HepG2 (cell line): ENCODE data around the gene GGA3. TPM values are rescaled to one million over a fixed set of nuclear protein-coding genes. Genes with fewer than 3 reads are reported as not detected.
"Not testable (repeated sequence)": the region's sequence is repeated elsewhere in the genome, so short reads cannot be mapped to it uniquely, and the experiment has no call there.

Experiments
- ATAC-seq: fragments of 200-7000 bp; cut with Tn5 transposase; 3 replicates; pipeline ENCODE4 v1.9.1; 2020; ENCODE audit warnings: mild to moderate bottlenecking, moderate library complexity
- BruUV-seq: library from RNA; stranded (reverse); fragments of 400-500 nt; replicated peaks from 2 replicates; lab custom pipeline; 2021; lab: Mats Ljungman, UMichigan
- CTCF ChIA-PET: fragments of 300-600 bp; formaldehyde crosslinking; extraction: SDS; loops from one replicate; lab custom pipeline; 2021; ENCODE audit warnings: low total read pairs, inconsistent platforms, low intra/inter-chr PET ratio; lab: Yijun Ruan, JAX
- POLR2A ChIA-PET: fragments of 350-600 bp; sonication (Branson Sonifier 250); formaldehyde crosslinking; loops from one replicate; lab custom pipeline; 2020; ENCODE audit warnings: antibody characterized with exemption, inconsistent platforms; lab: Yijun Ruan, JAX
- DNase-seq: peaks from one replicate; pipeline ENCODE4 v3.0.0-alpha.2; 2015; ENCODE audit warnings: low spot score
- FAIRE-seq: peaks from 3 replicates; lab custom pipeline; 2011; peaks lifted over from hg19 to GRCh38; lab: Jason Lieb, UNC
- H2AFZ ChIP-seq: one replicate; pipeline ENCODE4 v1.6.1; 2011; ENCODE audit warnings: low read length, inconsistent platforms
- H3K27ac ChIP-seq: fragments of 300-600 bp; 3 replicates; pipeline ENCODE4 v1.8.0; 2011; ENCODE audit warnings: mixed run types, mild to moderate bottlenecking, mixed read lengths, low read length, inconsistent platforms; ENCODE audit not compliant: insufficient read depth; ENCODE audit errors: extremely low read length
- H3K27me3 ChIP-seq, 2 experiments: fragments of 200-600 bp in 1 of 2; 2 replicates in 1 of 2; 3 replicates in 1 of 2; pipeline versions ENCODE4 v1.6.0 to v1.8.0; 2011; ENCODE audit warnings: low read length in 2 of 2, mild to moderate bottlenecking in 2 of 2, moderate library complexity in 2 of 2, inconsistent platforms in 1 of 2; ENCODE audit not compliant: insufficient read depth in 2 of 2, control insufficient read depth in 1 of 2
- H3K36me3 ChIP-seq, 2 experiments: fragments of 200-600 bp in 1 of 2; replicated peaks in 1 of 2; 2 replicates in 1 of 2; 3 replicates in 1 of 2; pipeline versions ENCODE4 v1.5.1 to v1.8.0; 2011; ENCODE audit warnings: low read length in 2 of 2, inconsistent platforms in 1 of 2; ENCODE audit not compliant: insufficient read depth in 2 of 2, control insufficient read depth in 1 of 2
- H3K4me1 ChIP-seq: 2 replicates; pipeline ENCODE4 v1.5.1; 2012; ENCODE audit warnings: low read length, inconsistent platforms; ENCODE audit not compliant: insufficient read depth
- H3K4me2 ChIP-seq: 2 replicates; pipeline ENCODE4 v1.6.0; 2011; ENCODE audit warnings: low read depth, low read length, inconsistent platforms
- H3K4me3 ChIP-seq, 3 experiments: fragments of 200-600 bp in 1 of 3; sonication (generic), shearing (Covaris generic) in 1 of 3; replicated peaks in 1 of 3; 2 replicates each; pipeline ENCODE4 v1.5.1; 2011 to 2016; ENCODE audit warnings: low read length in 3 of 3, inconsistent platforms in 2 of 3, low read depth in 2 of 3, mild to moderate bottlenecking in 2 of 3, control low read depth in 1 of 3, mixed read lengths in 1 of 3; ENCODE audit not compliant: insufficient read depth in 1 of 3
- H3K79me2 ChIP-seq: one replicate; pipeline ENCODE4 v1.6.1; 2011; ENCODE audit warnings: low read length, inconsistent platforms; ENCODE audit not compliant: insufficient read depth
- H3K9ac ChIP-seq: 2 replicates; pipeline ENCODE4 v1.6.0; 2011; ENCODE audit warnings: mild to moderate bottlenecking, low read depth, low read length, inconsistent platforms; ENCODE audit not compliant: insufficient read depth
- H3K9me3 ChIP-seq: 2 replicates; pipeline ENCODE4 v1.5.1; 2012; ENCODE audit warnings: mild to moderate bottlenecking, low read length
- H4K20me1 ChIP-seq: 2 replicates; pipeline ENCODE4 v1.6.0; 2011; ENCODE audit warnings: inconsistent platforms, mild to moderate bottlenecking, low read length, moderate library complexity; ENCODE audit not compliant: insufficient read depth
- CHD2 ChIP-seq: IDR thresholded peaks from 2 replicates; pipeline ENCODE4 v1.6.1; 2011; ENCODE audit warnings: low read depth, low read length, improper control_type of control experiment
- ELF4 ChIP-seq: sonication (generic); formaldehyde crosslinking; IDR thresholded peaks from 2 replicates; pipeline ENCODE4 v1.5.0; 2020; ENCODE audit warnings: missing genetic modification reagents, mild to moderate bottlenecking, moderate library complexity, borderline replicate concordance
- FOXA1 ChIP-seq, 2 experiments: fragments of 450-650 bp in 1 of 2; sonication (generic) in 1 of 2; formaldehyde crosslinking in 1 of 2; IDR thresholded peaks; 2 replicates each; pipeline versions ENCODE4 v1.4.0 to v1.6.1; 2016 to 2020; ENCODE audit warnings: missing genetic modification reagents in 1 of 2
- FOXA3 ChIP-seq: IDR thresholded peaks from 2 replicates; pipeline ENCODE4 v1.6.1; 2016; ENCODE audit warnings: missing genetic modification reagents, missing compliant biosample characterization
- SMARCC2 ChIP-seq: fragments of 450-650 bp; IDR thresholded peaks from 2 replicates; pipeline ENCODE4 v1.6.1; 2017; ENCODE audit warnings: antibody characterized with exemption, mild to moderate bottlenecking
- SPEN ChIP-seq: sonication (generic); formaldehyde crosslinking; IDR thresholded peaks from 2 replicates; pipeline ENCODE4 v1.5.1; 2020; ENCODE audit warnings: low read depth, mild to moderate bottlenecking, missing genetic modification reagents
- ZNF484 ChIP-seq: sonication (generic); formaldehyde crosslinking; IDR thresholded peaks from 2 replicates; pipeline ENCODE4 v1.5.1; 2020; ENCODE audit warnings: mild to moderate bottlenecking, low read depth, missing genetic modification reagents, borderline replicate concordance
- WGBS: methylation state at CpG from one replicate; pipeline ENCODE4 v1.1.6; 2017; ENCODE audit warnings: low lambda C conversion rate; 5-methylcytosine and 5-hydroxymethylcytosine counted together
- in situ Hi-C: cut with HindIII; loops from 2 replicates; pipeline ENCODE4 v1.10.0; 2017; ENCODE audit warnings: low pct_unique_long_range_greater_than_20kb; ENCODE audit not compliant: extremely low pct_ligation_motif_present
- intact Hi-C: fragments of 100-400 bp; cut with micrococcal nuclease; formaldehyde crosslinking; loops from one replicate; pipeline ENCODE4 v1.10.0; 2022; ENCODE audit not compliant: unreplicated experiment
- polyA plus RNA-seq, 8 experiments: library from polyadenylated mRNA; depleted of rRNA in 3 of 8; stranded (reverse) in 7 of 8; unstranded in 1 of 8; fragments of >200 nt; fragmentation: Illumina TruSeq in 4 of 8; extraction: Trizol in 4 of 8; gene quantifications; 2 replicates each; pipeline versions ENCODE4 v1.2.1 to v1.2.3, GENCODE V29; 2011 to 2016; ENCODE audit warnings: low read depth in 4 of 8, missing spikeins in 1 of 8, mixed read lengths in 1 of 8; ENCODE audit not compliant: insufficient read depth in 1 of 8
- total RNA-seq, 5 experiments: library from RNA; depleted of rRNA; stranded (reverse); fragments of >200 nt; fragmentation: Illumina TruSeq; extraction: Trizol; gene quantifications; 2 replicates each; pipeline ENCODE4 v1.2.3, GENCODE V29; 2016; ENCODE audit warnings: low read depth in 1 of 5
- TF ChIP-seq, protein P1 (sequence below): sonication (generic); formaldehyde crosslinking; IDR thresholded peaks from 2 replicates; pipeline ENCODE4 v1.5.1; 2020; ENCODE audit warnings: mild to moderate bottlenecking, missing genetic modification reagents

GGA3 gene
- total and polyA plus RNA-seq, 2 of the 13 experiments (the other 11 are each of a cell fraction or from before 2014, with no cell fraction given), result 28.4 to 43.7 TPM

GRCh38 chr17:75260641-75261335 is 618 bp downstream of the GGA3 start (continued):
- TF ChIP-seq ZNF484, result 0 out of 2 replicates have a peak, but pooled peaks have one; percentile 50
- no peak for TF ChIP-seq SPEN
- no peak for TF ChIP-seq SMARCC2
- TF ChIP-seq CHD2, result no peak
- no peak for TF ChIP-seq ELF4 (CRISPR knock-in tag)
- TF ChIP-seq, protein P1, sequence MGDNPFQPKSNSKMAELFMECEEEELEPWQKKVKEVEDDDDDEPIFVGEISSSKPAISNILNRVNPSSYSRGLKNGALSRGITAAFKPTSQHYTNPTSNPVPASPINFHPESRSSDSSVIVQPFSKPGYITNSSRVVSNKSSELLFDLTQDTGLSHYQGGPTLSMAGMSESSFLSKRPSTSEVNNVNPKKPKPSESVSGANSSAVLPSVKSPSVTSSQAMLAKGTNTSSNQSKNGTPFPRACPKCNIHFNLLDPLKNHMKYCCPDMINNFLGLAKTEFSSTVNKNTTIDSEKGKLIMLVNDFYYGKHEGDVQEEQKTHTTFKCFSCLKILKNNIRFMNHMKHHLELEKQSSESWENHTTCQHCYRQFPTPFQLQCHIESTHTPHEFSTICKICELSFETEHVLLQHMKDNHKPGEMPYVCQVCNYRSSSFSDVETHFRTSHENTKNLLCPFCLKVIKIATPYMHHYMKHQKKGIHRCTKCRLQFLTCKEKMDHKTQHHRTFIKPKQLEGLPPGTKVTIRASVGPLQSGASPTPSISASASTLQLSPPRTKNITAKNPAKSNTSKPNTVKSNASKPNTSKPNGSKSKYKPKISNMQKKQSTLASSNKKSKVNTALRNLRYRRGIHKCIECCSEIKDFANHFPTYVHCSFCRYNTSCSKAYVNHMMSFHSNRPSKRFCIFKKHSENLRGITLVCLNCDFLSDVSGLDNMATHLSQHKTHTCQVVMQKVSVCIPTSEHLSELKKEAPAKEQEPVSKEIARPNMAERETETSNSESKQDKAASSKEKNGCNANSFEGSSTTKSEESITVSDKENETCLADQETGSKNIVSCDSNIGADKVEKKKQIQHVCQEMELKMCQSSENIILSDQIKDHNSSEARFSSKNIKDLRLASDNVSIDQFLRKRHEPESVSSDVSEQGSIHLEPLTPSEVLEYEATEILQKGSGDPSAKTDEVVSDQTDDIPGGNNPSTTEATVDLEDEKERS (CRISPR knock-in tag), result peak; percentile 20; the same call in 1 of the 2 replicates

DNA sequence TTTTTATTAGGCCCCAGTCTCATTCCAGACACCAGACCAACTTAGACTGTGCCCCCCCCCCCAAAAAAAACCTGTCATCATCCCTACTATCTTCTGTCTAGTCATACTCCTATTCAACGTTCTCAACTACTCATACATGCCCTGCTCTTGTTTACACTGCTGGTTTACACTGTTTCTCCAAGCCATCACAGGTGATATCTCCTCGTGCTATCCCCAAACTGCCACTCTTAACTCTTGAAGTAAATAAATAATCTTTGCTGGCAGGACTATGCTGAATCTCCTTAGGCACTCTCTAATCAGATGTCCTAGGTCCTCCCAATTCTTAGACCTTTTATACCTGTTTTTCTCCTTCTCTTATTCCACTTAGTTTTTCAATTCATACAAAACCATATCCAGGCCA is 4.2 kb downstream of the GGA3 start:
- H3K9me3 ChIP-seq; ATAC-seq; H3K27me3 ChIP-seq; intact Hi-C loops; BruUV-seq; H2AFZ ChIP-seq; FAIRE-seq; H3K27ac ChIP-seq; POLR2A ChIA-PET; H3K9ac ChIP-seq; CTCF ChIA-PET; H3K4me2 ChIP-seq; DNase-seq; H4K20me1 ChIP-seq; H3K4me3 ChIP-seq; H3K36me3 ChIP-seq; in situ Hi-C loops; TF ChIP-seq FOXA1 (IDR thresholded peaks at IDR 0.05): not testable (repeated sequence)
- H3K4me1 ChIP-seq, result peaks cover 32% of the 10 kb centered on the region
- TF ChIP-seq FOXA3 (CRISPR knock-in tag) (peak; percentile 17; the same call in 1 of the 2 replicates), FOXA1 (CRISPR knock-in tag; IDR thresholded peaks at IDR 0.05) (0 out of 2 replicates have a peak, but pooled peaks have one; percentile 11)
- WGBS, result 34% methylated on average over 2 of the region's 2 CpGs
- H3K79me2 ChIP-seq, result peaks cover 53% of the 10 kb centered on the region

DNA sequence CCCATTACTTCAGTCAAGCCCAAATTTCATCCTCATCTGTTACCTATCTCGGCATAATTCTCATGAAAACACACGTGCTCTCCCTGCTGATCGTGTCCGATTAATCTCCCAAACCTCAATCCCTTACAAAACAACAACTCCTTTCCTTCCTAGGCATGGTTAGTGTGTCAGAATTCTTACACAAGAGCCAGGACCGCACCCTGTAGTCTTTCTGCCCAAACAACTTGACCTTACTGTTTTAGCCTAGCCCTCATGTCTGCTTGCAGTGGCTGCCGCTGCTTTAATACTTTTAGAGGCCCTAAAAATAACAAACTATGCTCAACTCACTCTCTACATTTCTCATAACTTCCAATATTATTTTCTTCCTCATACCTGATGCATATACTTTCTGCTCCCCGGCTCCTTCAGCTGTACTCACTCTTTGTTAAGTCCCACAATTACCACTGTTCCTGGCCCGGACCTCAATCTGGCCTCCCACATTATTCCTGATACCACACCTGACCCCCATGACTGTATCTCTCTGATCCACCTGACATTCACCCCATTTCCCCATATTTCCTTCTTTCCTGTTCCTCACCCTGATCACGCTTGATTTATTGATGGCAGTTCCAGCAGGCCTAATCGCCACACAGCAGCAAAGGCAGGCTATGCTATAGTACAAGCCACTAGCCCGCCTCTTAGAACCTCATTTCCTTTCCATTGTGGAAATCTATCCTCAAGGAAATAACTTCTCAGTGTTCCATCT is 5.3 kb downstream of the GGA3 start:
- POLR2A ChIA-PET, H3K4me2 ChIP-seq, in situ Hi-C loops, H3K9me3 ChIP-seq, DNase-seq, H3K27me3 ChIP-seq, ATAC-seq, BruUV-seq, H3K27ac ChIP-seq, H3K4me3 ChIP-seq, H4K20me1 ChIP-seq, CTCF ChIA-PET, intact Hi-C loops, H2AFZ ChIP-seq, FAIRE-seq, H3K9ac ChIP-seq, H3K36me3 ChIP-seq: not testable (repeated sequence)
- Histone ChIP-seq H3K79me2 (peaks cover 55% of the 10 kb centered on the region), H3K4me1 (peaks cover 43% of the 10 kb centered on the region)
- WGBS, result 95% methylated on average over 11 of the region's 11 CpGs
